Measurements from ENCODE around the gene RAVER1. TPM values are rescaled to one million over a fixed set of nuclear protein-coding genes. Genes with fewer than 3 reads are reported as not detected.

The RAVER1 gene
- total and polyA plus RNA-seq, 9 of the 15 experiments (the other 6 are each of a cell fraction or from before 2014, with no cell fraction given) = 0.06 to 113 (median 7.0) TPM

DNA sequence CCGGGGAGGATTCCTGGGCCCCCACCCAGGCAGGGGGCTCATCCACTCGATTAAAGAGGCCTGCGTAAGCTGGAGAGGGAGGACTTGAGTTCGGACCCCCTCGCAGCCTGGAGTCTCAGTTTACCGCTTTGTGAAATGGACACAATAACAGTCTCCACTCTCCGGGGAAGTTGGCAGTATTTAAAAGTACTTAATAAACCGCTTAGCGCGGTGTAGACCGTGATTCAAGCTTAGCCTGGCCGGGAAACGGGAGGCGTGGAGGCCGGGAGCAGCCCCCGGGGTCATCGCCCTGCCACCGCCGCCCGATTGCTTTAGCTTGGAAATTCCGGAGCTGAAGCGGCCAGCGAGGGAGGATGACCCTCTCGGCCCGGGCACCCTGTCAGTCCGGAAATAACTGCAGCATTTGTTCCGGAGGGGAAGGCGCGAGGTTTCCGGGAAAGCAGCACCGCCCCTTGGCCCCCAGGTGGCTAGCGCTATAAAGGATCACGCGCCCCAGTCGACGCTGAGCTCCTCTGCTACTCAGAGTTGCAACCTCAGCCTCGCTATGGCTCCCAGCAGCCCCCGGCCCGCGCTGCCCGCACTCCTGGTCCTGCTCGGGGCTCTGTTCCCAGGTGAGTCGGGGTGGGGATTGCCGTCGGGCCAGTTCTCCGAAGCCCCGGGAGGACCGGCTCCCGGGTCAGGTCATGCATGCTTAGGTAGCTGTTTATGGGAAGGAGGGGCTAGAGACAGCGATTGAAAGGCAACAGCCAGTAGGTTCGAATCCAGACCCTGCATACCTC, 62.5 kb downstream of the RAVER1 start, which contains the start of gene ICAM1 (continued):
- TF ChIP-seq, protein P1, sequence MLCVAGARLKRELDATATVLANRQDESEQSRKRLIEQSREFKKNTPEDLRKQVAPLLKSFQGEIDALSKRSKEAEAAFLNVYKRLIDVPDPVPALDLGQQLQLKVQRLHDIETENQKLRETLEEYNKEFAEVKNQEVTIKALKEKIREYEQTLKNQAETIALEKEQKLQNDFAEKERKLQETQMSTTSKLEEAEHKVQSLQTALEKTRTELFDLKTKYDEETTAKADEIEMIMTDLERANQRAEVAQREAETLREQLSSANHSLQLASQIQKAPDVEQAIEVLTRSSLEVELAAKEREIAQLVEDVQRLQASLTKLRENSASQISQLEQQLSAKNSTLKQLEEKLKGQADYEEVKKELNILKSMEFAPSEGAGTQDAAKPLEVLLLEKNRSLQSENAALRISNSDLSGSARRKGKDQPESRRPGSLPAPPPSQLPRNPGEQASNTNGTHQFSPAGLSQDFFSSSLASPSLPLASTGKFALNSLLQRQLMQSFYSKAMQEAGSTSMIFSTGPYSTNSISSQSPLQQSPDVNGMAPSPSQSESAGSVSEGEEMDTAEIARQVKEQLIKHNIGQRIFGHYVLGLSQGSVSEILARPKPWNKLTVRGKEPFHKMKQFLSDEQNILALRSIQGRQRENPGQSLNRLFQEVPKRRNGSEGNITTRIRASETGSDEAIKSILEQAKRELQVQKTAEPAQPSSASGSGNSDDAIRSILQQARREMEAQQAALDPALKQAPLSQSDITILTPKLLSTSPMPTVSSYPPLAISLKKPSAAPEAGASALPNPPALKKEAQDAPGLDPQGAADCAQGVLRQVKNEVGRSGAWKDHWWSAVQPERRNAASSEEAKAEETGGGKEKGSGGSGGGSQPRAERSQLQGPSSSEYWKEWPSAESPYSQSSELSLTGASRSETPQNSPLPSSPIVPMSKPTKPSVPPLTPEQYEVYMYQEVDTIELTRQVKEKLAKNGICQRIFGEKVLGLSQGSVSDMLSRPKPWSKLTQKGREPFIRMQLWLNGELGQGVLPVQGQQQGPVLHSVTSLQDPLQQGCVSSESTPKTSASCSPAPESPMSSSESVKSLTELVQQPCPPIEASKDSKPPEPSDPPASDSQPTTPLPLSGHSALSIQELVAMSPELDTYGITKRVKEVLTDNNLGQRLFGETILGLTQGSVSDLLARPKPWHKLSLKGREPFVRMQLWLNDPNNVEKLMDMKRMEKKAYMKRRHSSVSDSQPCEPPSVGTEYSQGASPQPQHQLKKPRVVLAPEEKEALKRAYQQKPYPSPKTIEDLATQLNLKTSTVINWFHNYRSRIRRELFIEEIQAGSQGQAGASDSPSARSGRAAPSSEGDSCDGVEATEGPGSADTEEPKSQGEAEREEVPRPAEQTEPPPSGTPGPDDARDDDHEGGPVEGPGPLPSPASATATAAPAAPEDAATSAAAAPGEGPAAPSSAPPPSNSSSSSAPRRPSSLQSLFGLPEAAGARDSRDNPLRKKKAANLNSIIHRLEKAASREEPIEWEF (CRISPR knock-in tag; IDR thresholded peaks at IDR 0.05) = no peak
- TF ChIP-seq, protein P2, sequence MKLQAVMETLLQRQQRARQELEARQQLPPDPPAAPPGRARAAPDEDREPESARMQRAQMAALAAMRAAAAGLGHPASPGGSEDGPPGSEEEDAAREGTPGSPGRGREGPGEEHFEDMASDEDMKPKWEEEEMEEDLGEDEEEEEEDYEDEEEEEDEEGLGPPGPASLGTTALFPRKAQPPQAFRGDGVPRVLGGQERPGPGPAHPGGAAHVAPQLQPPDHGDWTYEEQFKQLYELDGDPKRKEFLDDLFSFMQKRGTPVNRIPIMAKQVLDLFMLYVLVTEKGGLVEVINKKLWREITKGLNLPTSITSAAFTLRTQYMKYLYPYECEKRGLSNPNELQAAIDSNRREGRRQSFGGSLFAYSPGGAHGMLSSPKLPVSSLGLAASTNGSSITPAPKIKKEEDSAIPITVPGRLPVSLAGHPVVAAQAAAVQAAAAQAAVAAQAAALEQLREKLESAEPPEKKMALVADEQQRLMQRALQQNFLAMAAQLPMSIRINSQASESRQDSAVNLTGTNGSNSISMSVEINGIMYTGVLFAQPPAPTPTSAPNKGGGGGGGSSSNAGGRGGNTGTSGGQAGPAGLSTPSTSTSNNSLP (IDR thresholded peaks at IDR 0.05; ENCODE audit: borderline replicate concordance, low read depth, low read length) = no peak
- TF ChIP-seq, protein P3, sequence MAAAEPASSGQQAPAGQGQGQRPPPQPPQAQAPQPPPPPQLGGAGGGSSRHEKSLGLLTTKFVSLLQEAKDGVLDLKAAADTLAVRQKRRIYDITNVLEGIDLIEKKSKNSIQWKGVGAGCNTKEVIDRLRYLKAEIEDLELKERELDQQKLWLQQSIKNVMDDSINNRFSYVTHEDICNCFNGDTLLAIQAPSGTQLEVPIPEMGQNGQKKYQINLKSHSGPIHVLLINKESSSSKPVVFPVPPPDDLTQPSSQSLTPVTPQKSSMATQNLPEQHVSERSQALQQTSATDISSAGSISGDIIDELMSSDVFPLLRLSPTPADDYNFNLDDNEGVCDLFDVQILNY (CRISPR knock-in tag; IDR thresholded peaks at IDR 0.05) = no peak
- TF ChIP-seq JUNB (CRISPR knock-in tag; conservative IDR thresholded peaks at IDR 0.05) (no peak), ZC3H8 (IDR thresholded peaks at IDR 0.05) (no peak), HMGN3 (IDR thresholded peaks at IDR 0.05; ENCODE audit: borderline replicate concordance, extremely low read depth, insufficient read length, low read depth, low read length) (peak; percentile 62), TRIM24 (IDR thresholded peaks at IDR 0.05) (no peak; a peak in 1 of 4 replicates), CBX5 (IDR thresholded peaks at IDR 0.05; ENCODE audit: borderline replicate concordance, low read depth) (no peak), ZNF239 (CRISPR knock-in tag; IDR thresholded peaks at IDR 0.05) (no peak), ARHGAP35 (IDR thresholded peaks at IDR 0.05; ENCODE audit: partially characterized antibody) (no peak), HDAC1 (IDR thresholded peaks at IDR 0.05) (peak in 1 of 2 experiments; percentile 79; a peak in 1 of 4 replicates), CAMTA2 (CRISPR knock-in tag; conservative IDR thresholded peaks at IDR 0.05) (0 out of 2 replicates have a peak, but pooled peaks have one; percentile 22), ZNF778 (CRISPR knock-in tag; IDR thresholded peaks at IDR 0.05) (no peak), CSDE1 (IDR thresholded peaks at IDR 0.05) (no peak), LARP7 (IDR thresholded peaks at IDR 0.05) (no peak), RFX7 (CRISPR knock-in tag; IDR thresholded peaks at IDR 0.05) (no peak), MXI1 (IDR thresholded peaks at IDR 0.05; ENCODE audit: low read depth, low read length) (no peak)
- TF ChIP-seq, protein P4, sequence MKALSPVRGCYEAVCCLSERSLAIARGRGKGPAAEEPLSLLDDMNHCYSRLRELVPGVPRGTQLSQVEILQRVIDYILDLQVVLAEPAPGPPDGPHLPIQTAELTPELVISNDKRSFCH (CRISPR knock-in tag; IDR thresholded peaks at IDR 0.05) = no peak
- TF ChIP-seq, protein P4 (tag; IDR thresholded peaks at IDR 0.05) = no peak
- TF ChIP-seq, protein P5, sequence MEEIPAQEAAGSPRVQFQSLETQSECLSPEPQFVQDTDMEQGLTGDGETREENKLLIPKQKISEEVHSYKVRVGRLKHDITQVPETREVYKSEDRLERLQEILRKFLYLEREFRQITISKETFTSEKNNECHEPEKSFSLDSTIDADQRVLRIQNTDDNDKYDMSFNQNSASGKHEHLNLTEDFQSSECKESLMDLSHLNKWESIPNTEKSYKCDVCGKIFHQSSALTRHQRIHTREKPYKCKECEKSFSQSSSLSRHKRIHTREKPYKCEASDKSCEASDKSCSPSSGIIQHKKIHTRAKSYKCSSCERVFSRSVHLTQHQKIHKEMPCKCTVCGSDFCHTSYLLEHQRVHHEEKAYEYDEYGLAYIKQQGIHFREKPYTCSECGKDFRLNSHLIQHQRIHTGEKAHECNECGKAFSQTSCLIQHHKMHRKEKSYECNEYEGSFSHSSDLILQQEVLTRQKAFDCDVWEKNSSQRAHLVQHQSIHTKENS (CRISPR knock-in tag; IDR thresholded peaks at IDR 0.05) = no peak

All from K562 (cell line).